Measurements from ENCODE around the gene DTWD1. TPM values are rescaled to one million over a fixed set of nuclear protein-coding genes. Genes with fewer than 3 reads are reported as not detected.
"Not testable (repeated sequence)": the region's sequence is repeated elsewhere in the genome, so short reads cannot be mapped to it uniquely, and the experiment has no call there.

Gene DTWD1
- total RNA-seq, 1 experiment from 2014 or later = 26.0 TPM

- H3K27ac ChIP-seq = no peak overlapping the region
- H3K4me1 ChIP-seq (replicated peaks) = no peaks in the 10 kb centered on the region
- no peaks in the 10 kb centered on the region for H3K36me3 ChIP-seq
- DNase-seq (ENCODE audit: low read depth in 1 of 2, low spot score in 2 of 2) = no peak
- no peak overlapping the region for H3K4me3 ChIP-seq
- H3K9me3 ChIP-seq (replicated peaks) = no peaks in the 10 kb centered on the region
- H3K27me3 ChIP-seq (replicated peaks) = no peaks in the 10 kb centered on the region
These were observed 43.9 kb downstream of the DTWD1 start for GRCh38 chr15:49664716-49665115.

- not testable (repeated sequence) for H3K4me3 ChIP-seq; DNase-seq (ENCODE audit: low read depth in 1 of 2, low spot score in 2 of 2); H3K27me3 ChIP-seq (replicated peaks); H3K36me3 ChIP-seq; H3K27ac ChIP-seq; H3K9me3 ChIP-seq (replicated peaks); H3K4me1 ChIP-seq (replicated peaks)
These were observed 45.6 kb downstream of the DTWD1 start for GRCh38 chr15:49666486-49666885.

- H3K27ac ChIP-seq = no peak overlapping the region
- peaks cover 12% of the 10 kb centered on the region for H3K4me1 ChIP-seq (replicated peaks)
- no peaks in the 10 kb centered on the region for H3K36me3 ChIP-seq
- no peak overlapping the region for H3K4me3 ChIP-seq
- no peaks in the 10 kb centered on the region for H3K9me3 ChIP-seq (replicated peaks)
- H3K27me3 ChIP-seq (replicated peaks) = no peaks in the 10 kb centered on the region
- no peak for DNase-seq (ENCODE audit: low read depth in 1 of 2, low spot score in 2 of 2)
These were observed 48.4 kb downstream of the DTWD1 start for GRCh38 chr15:49669288-49669687.

GRCh38 chr15:49673861-49674260 is 53.0 kb downstream of the DTWD1 start:
- DNase-seq (ENCODE audit: low read depth in 1 of 2, low spot score in 2 of 2) = peak in 1 of 2 experiments; percentile 6
- Histone ChIP-seq H3K27me3 (replicated peaks) (no peaks in the 10 kb centered on the region), H3K4me1 (replicated peaks) (peaks cover 23% of the 10 kb centered on the region), H3K9me3 (replicated peaks) (no peaks in the 10 kb centered on the region), H3K4me3 (no peak overlapping the region), H3K36me3 (no peaks in the 10 kb centered on the region), H3K27ac (peak overlapping the region; percentile 52)

GRCh38 chr15:49674370-49674769 is 53.5 kb downstream of the DTWD1 start:
- Histone ChIP-seq H3K4me1 (replicated peaks) (peaks cover 23% of the 10 kb centered on the region), H3K27me3 (replicated peaks) (no peaks in the 10 kb centered on the region), H3K9me3 (replicated peaks) (no peaks in the 10 kb centered on the region), H3K4me3 (no peak overlapping the region), H3K27ac (peak overlapping the region; percentile 52), H3K36me3 (no peaks in the 10 kb centered on the region)
- DNase-seq (ENCODE audit: low read depth in 1 of 2, low spot score in 2 of 2) = peak in 1 of 2 experiments; percentile 16

GRCh38 chr15:49675041-49675440 is 54.2 kb downstream of the DTWD1 start:
- DNase-seq (ENCODE audit: low read depth in 1 of 2, low spot score in 2 of 2) = peak; percentile 43 to 77
- H3K4me3 ChIP-seq = no peak overlapping the region
- H3K27ac ChIP-seq = peak overlapping the region; percentile 52

GRCh38 chr15:49678655-49679054 is 57.8 kb downstream of the DTWD1 start:
- Histone ChIP-seq H3K9me3 (replicated peaks) (no peaks in the 10 kb centered on the region), H3K27ac (no peak overlapping the region), H3K27me3 (replicated peaks) (no peaks in the 10 kb centered on the region), H3K4me3 (no peak overlapping the region), H3K4me1 (replicated peaks) (peaks cover 18% of the 10 kb centered on the region), H3K36me3 (no peaks in the 10 kb centered on the region)
- no peak for DNase-seq (ENCODE audit: low read depth in 1 of 2, low spot score in 2 of 2)

More at GRCh38 chr15:49675041-49675440, 54.2 kb downstream of the DTWD1 start:
- Histone ChIP-seq H3K9me3 (replicated peaks) (no peaks in the 10 kb centered on the region), H3K27me3 (replicated peaks) (no peaks in the 10 kb centered on the region), H3K36me3 (no peaks in the 10 kb centered on the region), H3K4me1 (replicated peaks) (peaks cover 23% of the 10 kb centered on the region)

- Histone ChIP-seq H3K36me3 (no peaks in the 10 kb centered on the region), H3K9me3 (replicated peaks) (no peaks in the 10 kb centered on the region), H3K27ac (no peak overlapping the region), H3K4me3 (no peak overlapping the region), H3K4me1 (replicated peaks) (no peaks in the 10 kb centered on the region; the same call in 1 of the 2 replicates), H3K27me3 (replicated peaks) (no peaks in the 10 kb centered on the region)
- no peak for DNase-seq (ENCODE audit: low read depth in 1 of 2, low spot score in 2 of 2)
These were observed 65.8 kb downstream of the DTWD1 start for GRCh38 chr15:49686599-49686998.

GRCh38 chr15:49688135-49688790 is 67.4 kb downstream of the DTWD1 start:
- H3K9me3 ChIP-seq (replicated peaks) = no peaks in the 10 kb centered on the region
- H3K27me3 ChIP-seq (replicated peaks) = no peaks in the 10 kb centered on the region
- H3K4me3 ChIP-seq = no peak overlapping the region
- no peak for DNase-seq (ENCODE audit: low read depth in 1 of 2, low spot score in 2 of 2)
- no peak overlapping the region for H3K27ac ChIP-seq
- H3K4me1 ChIP-seq (replicated peaks) = no peaks in the 10 kb centered on the region; the same call in 1 of the 2 replicates
- H3K36me3 ChIP-seq = no peaks in the 10 kb centered on the region

GRCh38 chr15:49692514-49693090 is 71.8 kb downstream of the DTWD1 start:
- no peaks in the 10 kb centered on the region for H3K36me3 ChIP-seq
- no peaks in the 10 kb centered on the region for H3K4me1 ChIP-seq (replicated peaks)
- no peak for DNase-seq (ENCODE audit: low read depth in 1 of 2, low spot score in 2 of 2)
- no peaks in the 10 kb centered on the region for H3K9me3 ChIP-seq (replicated peaks)
- no peaks in the 10 kb centered on the region for H3K27me3 ChIP-seq (replicated peaks)
- H3K4me3 ChIP-seq = no peak overlapping the region
- H3K27ac ChIP-seq = no peak overlapping the region

- H3K27me3 ChIP-seq (replicated peaks) = no peaks in the 10 kb centered on the region
These were observed 72.7 kb downstream of the DTWD1 start for GRCh38 chr15:49693498-49693897.

GRCh38 chr15:49696433-49696832 is 75.6 kb downstream of the DTWD1 start:
- no peaks in the 10 kb centered on the region for H3K9me3 ChIP-seq (replicated peaks)
- no peaks in the 10 kb centered on the region for H3K27me3 ChIP-seq (replicated peaks)
- no peaks in the 10 kb centered on the region for H3K36me3 ChIP-seq
- no peaks in the 10 kb centered on the region for H3K4me1 ChIP-seq (replicated peaks)
- H3K4me3 ChIP-seq = no peak overlapping the region
- H3K27ac ChIP-seq = no peak overlapping the region
- DNase-seq (ENCODE audit: low read depth in 1 of 2, low spot score in 2 of 2) = no peak

More at GRCh38 chr15:49693498-49693897, 72.7 kb downstream of the DTWD1 start:
- Histone ChIP-seq H3K4me3 (no peak overlapping the region), H3K4me1 (replicated peaks) (no peaks in the 10 kb centered on the region), H3K36me3 (no peaks in the 10 kb centered on the region), H3K27ac (no peak overlapping the region), H3K9me3 (replicated peaks) (no peaks in the 10 kb centered on the region)
- DNase-seq (ENCODE audit: low read depth in 1 of 2, low spot score in 2 of 2) = no peak

GRCh38 chr15:49697121-49697520 is 76.3 kb downstream of the DTWD1 start:
- Histone ChIP-seq H3K9me3 (replicated peaks) (no peaks in the 10 kb centered on the region), H3K4me1 (replicated peaks) (no peaks in the 10 kb centered on the region), H3K36me3 (no peaks in the 10 kb centered on the region), H3K4me3 (no peak overlapping the region), H3K27me3 (replicated peaks) (no peaks in the 10 kb centered on the region), H3K27ac (no peak overlapping the region)
- no peak for DNase-seq (ENCODE audit: low read depth in 1 of 2, low spot score in 2 of 2)

GRCh38 chr15:49702982-49703381 is 82.1 kb downstream of the DTWD1 start:
- H3K36me3 ChIP-seq; H3K27me3 ChIP-seq (replicated peaks); H3K4me1 ChIP-seq (replicated peaks); H3K4me3 ChIP-seq; H3K27ac ChIP-seq; H3K9me3 ChIP-seq (replicated peaks); DNase-seq (ENCODE audit: low read depth in 1 of 2, low spot score in 2 of 2): not testable (repeated sequence)

Data from SJSA1 (cell line).